ENCODE results near the gene CYP19A1.
"Not testable (repeated sequence)": the region's sequence is repeated elsewhere in the genome, so short reads cannot be mapped to it uniquely, and the experiment has no call there.

CYP19A1 gene

GRCh38 chr15:51290720-51291119 is 47.7 kb downstream of the CYP19A1 start:
- DNase-seq (ENCODE audit: low read depth): no peak

GRCh38 chr15:51289290-51289689 is 49.1 kb downstream of the CYP19A1 start:
- no peak for DNase-seq (ENCODE audit: low read depth)

GRCh38 chr15:51288143-51289065 is 50.0 kb downstream of the CYP19A1 start:
- no peak for DNase-seq (ENCODE audit: low read depth)

- no peak for DNase-seq (ENCODE audit: low read depth)
These were observed 51.6 kb downstream of the CYP19A1 start for GRCh38 chr15:51286816-51287215.

- no peak for DNase-seq (ENCODE audit: low read depth)
These were observed 53.0 kb downstream of the CYP19A1 start for GRCh38 chr15:51285399-51285798.

- DNase-seq (ENCODE audit: low read depth): no peak
These were observed 53.5 kb downstream of the CYP19A1 start for GRCh38 chr15:51284871-51285270.

GRCh38 chr15:51283026-51283425 is 55.4 kb downstream of the CYP19A1 start:
- no peak for DNase-seq (ENCODE audit: low read depth)

- not testable (repeated sequence) for DNase-seq (ENCODE audit: low read depth)
These were observed 56.2 kb downstream of the CYP19A1 start for GRCh38 chr15:51282241-51282640.

GRCh38 chr15:51281368-51281967 is 56.9 kb downstream of the CYP19A1 start:
- no peak for DNase-seq (ENCODE audit: low read depth)

GRCh38 chr15:51280838-51281237 is 57.6 kb downstream of the CYP19A1 start:
- no peak for DNase-seq (ENCODE audit: low read depth)

- no peak for DNase-seq (ENCODE audit: low read depth)
These were observed 59.0 kb downstream of the CYP19A1 start for GRCh38 chr15:51279391-51279790.

GRCh38 chr15:51277101-51277500 is 61.3 kb downstream of the CYP19A1 start:
- no peak for DNase-seq (ENCODE audit: low read depth)

GRCh38 chr15:51274956-51275355 is 63.4 kb downstream of the CYP19A1 start:
- DNase-seq (ENCODE audit: low read depth): no peak

GRCh38 chr15:51270706-51271105 is 67.7 kb downstream of the CYP19A1 start:
- DNase-seq (ENCODE audit: low read depth): no peak

GRCh38 chr15:51269496-51269895 is 68.9 kb downstream of the CYP19A1 start:
- no peak for DNase-seq (ENCODE audit: low read depth)

GRCh38 chr15:51267703-51268083 is 70.7 kb downstream of the CYP19A1 start:
- DNase-seq (ENCODE audit: low read depth): no peak

GRCh38 chr15:51267051-51267702 is 71.2 kb downstream of the CYP19A1 start:
- DNase-seq (ENCODE audit: low read depth): no peak

- no peak for DNase-seq (ENCODE audit: low read depth)
These were observed 71.7 kb downstream of the CYP19A1 start for GRCh38 chr15:51266656-51267050.

- no peak for DNase-seq (ENCODE audit: low read depth)
These were observed 73.3 kb downstream of the CYP19A1 start for GRCh38 chr15:51265037-51265555.

- no peak for DNase-seq (ENCODE audit: low read depth)
These were observed 74.7 kb downstream of the CYP19A1 start for GRCh38 chr15:51263726-51264125.

GRCh38 chr15:51263116-51263515 is 75.3 kb downstream of the CYP19A1 start:
- no peak for DNase-seq (ENCODE audit: low read depth)

- DNase-seq (ENCODE audit: low read depth): no peak
These were observed 75.9 kb downstream of the CYP19A1 start for GRCh38 chr15:51262463-51262862.

- not testable (repeated sequence) for DNase-seq (ENCODE audit: low read depth)
These were observed 77.3 kb downstream of the CYP19A1 start for GRCh38 chr15:51261113-51261512.
